Neural cell (in vitro differentiated cells): ENCODE results near the gene ITGB3. TPM values are rescaled to one million over a fixed set of nuclear protein-coding genes. Genes with fewer than 3 reads are reported as not detected.

Experiments
- H2AFZ ChIP-seq: fragments of 200-600, 300-800 bp; sonication (generic), shearing (Covaris generic); 2 replicates; pipeline ENCODE4 v1.6.0; 2014; ENCODE audit warnings: low read depth, mild to moderate bottlenecking, antibody characterized with exemption, low read length, moderate library complexity
- H3F3A ChIP-seq: fragments of 200-600 bp; shearing (Covaris generic); 2 replicates; pipeline ENCODE4 v1.6.1; 2016; ENCODE audit warnings: mild to moderate bottlenecking, moderate library complexity, mixed read lengths, antibody characterized with exemption, low read length; ENCODE audit not compliant: insufficient read depth, poor library complexity, severe bottlenecking
- H3K27ac ChIP-seq: fragments of 200-600, 300-800 bp; sonication (generic), shearing (Covaris generic); 2 replicates; pipeline ENCODE4 v1.5.1; 2014; ENCODE audit warnings: mild to moderate bottlenecking, low read length, moderate library complexity
- H3K27me3 ChIP-seq: fragments of 300-800, 200-600 bp; sonication (generic), shearing (Covaris generic); 2 replicates; pipeline ENCODE4 v1.6.0; 2014; ENCODE audit warnings: mild to moderate bottlenecking, low read depth, low read length, moderate library complexity; ENCODE audit not compliant: insufficient read depth
- H3K36me3 ChIP-seq: fragments of 300-800, 200-600 bp; sonication (generic), shearing (Covaris generic); 2 replicates; pipeline ENCODE4 v1.5.1; 2014; ENCODE audit warnings: mild to moderate bottlenecking, antibody characterized with exemption, low read length, moderate library complexity; ENCODE audit not compliant: insufficient read depth
- H3K4me2 ChIP-seq: fragments of 300-800, 200-600 bp; sonication (generic), shearing (Covaris generic); 2 replicates; pipeline ENCODE4 v1.6.0; 2014; ENCODE audit warnings: mild to moderate bottlenecking, low read length
- H3K4me3 ChIP-seq: fragments of 300-800, 200-600 bp; sonication (generic), shearing (Covaris generic); 2 replicates; pipeline ENCODE4 v1.5.1; 2014; ENCODE audit warnings: mild to moderate bottlenecking, low read length, moderate library complexity
- H3K79me2 ChIP-seq: fragments of 200-600 bp; shearing (Covaris generic); replicated peaks from 2 replicates; pipeline ENCODE4 v1.6.0; 2014; ENCODE audit warnings: mild to moderate bottlenecking, low read length, moderate library complexity; ENCODE audit not compliant: insufficient read depth
- H3K9ac ChIP-seq: fragments of 300-800, 200-600 bp; sonication (generic), shearing (Covaris generic); 2 replicates; pipeline ENCODE4 v1.6.1; 2016; ENCODE audit warnings: mild to moderate bottlenecking, low read length, mixed read lengths
- H3K9me2 ChIP-seq: fragments of 200-600 bp; shearing (Covaris generic); 2 replicates; pipeline ENCODE4 v1.6.1; 2016; ENCODE audit warnings: mild to moderate bottlenecking, low read length, mixed read lengths; ENCODE audit not compliant: insufficient read depth
- H3K9me3 ChIP-seq: fragments of 200-600, 300-800 bp; sonication (generic), shearing (Covaris generic); 2 replicates; pipeline ENCODE4 v1.6.1; 2016; ENCODE audit warnings: mild to moderate bottlenecking, mixed run types, low read length, moderate library complexity, mixed read lengths
- H4K20me1 ChIP-seq: fragments of 200-600 bp; shearing (Covaris generic); 2 replicates; pipeline ENCODE4 v1.6.1; 2016; ENCODE audit warnings: mild to moderate bottlenecking, mixed run types; ENCODE audit not compliant: insufficient read depth
- CTCF ChIP-seq: fragments of 450-650 bp; IDR thresholded peaks from 2 replicates; pipeline ENCODE4 v1.5.1; 2014; ENCODE audit warnings: antibody characterized with exemption, mild to moderate bottlenecking, moderate library complexity; ENCODE audit not compliant: poor library complexity, severe bottlenecking
- EP300 ChIP-seq: fragments of 450-650 bp; conservative IDR thresholded peaks from 2 replicates; pipeline ENCODE4 v1.6.1; 2014; ENCODE audit warnings: antibody characterized with exemption, mild to moderate bottlenecking, moderate library complexity; ENCODE audit not compliant: poor library complexity, severe bottlenecking
- EZH2 ChIP-seq: fragments of 200-600, 300-800 bp; shearing (Covaris generic), sonication (generic); IDR thresholded peaks from 2 replicates; pipeline ENCODE4 v1.6.1; 2014; ENCODE audit warnings: antibody characterized with exemption, low read length, borderline replicate concordance, mild to moderate bottlenecking; ENCODE audit not compliant: insufficient read depth, poor library complexity, severe bottlenecking
- MXI1 ChIP-seq: fragments of 450-650 bp; conservative IDR thresholded peaks from 2 replicates; pipeline ENCODE4 v1.6.1; 2014; ENCODE audit warnings: antibody characterized with exemption, mild to moderate bottlenecking; ENCODE audit not compliant: poor library complexity, severe bottlenecking
- POLR2AphosphoS5 ChIP-seq: IDR thresholded peaks from 2 replicates; pipeline ENCODE4 v1.6.1; 2012
- RAD21 ChIP-seq: fragments of 450-650 bp; conservative IDR thresholded peaks from 2 replicates; pipeline ENCODE4 v1.6.1; 2014; ENCODE audit warnings: antibody characterized with exemption, mild to moderate bottlenecking, moderate library complexity
- REST ChIP-seq: IDR thresholded peaks from 2 replicates; pipeline ENCODE4 v1.6.1; 2012; ENCODE audit warnings: borderline replicate concordance
- SMC3 ChIP-seq: fragments of 450-650 bp; conservative IDR thresholded peaks from 2 replicates; pipeline ENCODE4 v1.6.1; 2014; ENCODE audit warnings: antibody characterized with exemption, mild to moderate bottlenecking, moderate library complexity; ENCODE audit not compliant: poor library complexity
- TAF1 ChIP-seq: IDR thresholded peaks from 2 replicates; pipeline ENCODE4 v1.6.1; 2012; ENCODE audit warnings: low read depth
- polyA plus RNA-seq: library from polyadenylated mRNA; depleted of rRNA; stranded (reverse); fragments of >200 nt; gene quantifications from 2 replicates; pipeline ENCODE4 v1.2.3, GENCODE V29; 2014

Gene ITGB3
- polyA plus RNA-seq, 1 donor from 2014 or later = not detected

- no peak for TF ChIP-seq CTCF
These were observed 18.1 kb upstream of the ITGB3 start (continued) for GRCh38 chr17:47235506-47235905.

- H3K9ac ChIP-seq = no peak overlapping the region
- H3K27me3 ChIP-seq = no peaks in the 10 kb centered on the region
- H3K79me2 ChIP-seq = no peaks in the 10 kb centered on the region
- H4K20me1 ChIP-seq = no peaks in the 10 kb centered on the region
- no peak overlapping the region for H3K27ac ChIP-seq
- no peaks in the 10 kb centered on the region for H3K9me3 ChIP-seq
- H3K4me2 ChIP-seq = no peak overlapping the region
- TF ChIP-seq EP300 (no peak), REST (no peak), RAD21 (no peak), SMC3 (no peak), MXI1 (no peak), EZH2 (no peak), TAF1 (no peak), POLR2AphosphoS5 (no peak), CTCF (no peak)
- no peak overlapping the region for H3K4me3 ChIP-seq
- H2AFZ ChIP-seq = no peak overlapping the region
- H3K36me3 ChIP-seq = no peaks in the 10 kb centered on the region
- H3K9me2 ChIP-seq = no peaks in the 10 kb centered on the region
- no peaks in the 10 kb centered on the region for H3F3A ChIP-seq
These were observed 17.7 kb upstream of the ITGB3 start for GRCh38 chr17:47235923-47236322.

GRCh38 chr17:47237841-47238240, 15.8 kb upstream of the ITGB3 start:
- Histone ChIP-seq H4K20me1 (no peaks in the 10 kb centered on the region), H3K4me2 (no peak overlapping the region), H3K9ac (no peak overlapping the region), H3F3A (no peaks in the 10 kb centered on the region), H2AFZ (no peak overlapping the region), H3K4me3 (no peak overlapping the region), H3K9me3 (no peaks in the 10 kb centered on the region), H3K79me2 (no peaks in the 10 kb centered on the region), H3K27me3 (no peaks in the 10 kb centered on the region), H3K27ac (no peak overlapping the region), H3K36me3 (no peaks in the 10 kb centered on the region), H3K9me2 (no peaks in the 10 kb centered on the region)
- no peak for TF ChIP-seq CTCF
- TF ChIP-seq EP300 = no peak
